Embryonic facial prominence (tissue), 1 donor: ENCODE results near the gene MARS2.
A peak's percentile ranks its signal among the peaks of the same experiment; 100 is the strongest.
"Not testable (repeated sequence)": the region's sequence is repeated elsewhere in the genome, so short reads cannot be mapped to it uniquely, and the experiment has no call there.

Experiments used
- DNase-seq: peaks from one replicate; pipeline ENCODE4 v3.0.0-alpha.2; 2016; ENCODE audit errors: extremely low spot score

Gene MARS2

GRCh38 chr2:197705121-197705911 is at the start of gene MARS2:
Gene MARS2, plus strand, starts transcription at chr2:197705369. Its CDS starts 37 bp downstream, at chr2:197705406.
- peak; percentile 90 for DNase-seq

GRCh38 chr2:197657562-197657961 is 47.6 kb upstream of the MARS2 start:
- DNase-seq: no peak

DNA sequence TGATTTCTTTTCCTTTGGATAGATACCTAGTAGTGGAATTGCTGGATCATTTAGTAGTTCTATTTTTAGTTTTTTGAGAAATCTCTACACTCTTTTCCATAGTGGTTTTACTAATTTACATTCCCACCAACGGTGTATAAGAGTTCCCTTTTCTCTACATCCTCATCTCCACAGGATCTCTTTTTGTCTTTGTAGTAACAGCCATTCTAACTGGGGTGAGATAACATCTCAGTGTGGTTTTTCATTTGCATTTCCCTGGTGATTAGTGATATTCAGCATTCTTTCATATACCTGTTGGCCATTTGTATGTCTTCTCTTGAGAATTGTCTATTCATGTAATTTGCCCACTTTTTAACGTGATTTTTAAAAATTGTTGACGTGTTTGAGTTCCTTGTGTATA is 43.5 kb upstream of the MARS2 start:
- no peak for DNase-seq

DNA sequence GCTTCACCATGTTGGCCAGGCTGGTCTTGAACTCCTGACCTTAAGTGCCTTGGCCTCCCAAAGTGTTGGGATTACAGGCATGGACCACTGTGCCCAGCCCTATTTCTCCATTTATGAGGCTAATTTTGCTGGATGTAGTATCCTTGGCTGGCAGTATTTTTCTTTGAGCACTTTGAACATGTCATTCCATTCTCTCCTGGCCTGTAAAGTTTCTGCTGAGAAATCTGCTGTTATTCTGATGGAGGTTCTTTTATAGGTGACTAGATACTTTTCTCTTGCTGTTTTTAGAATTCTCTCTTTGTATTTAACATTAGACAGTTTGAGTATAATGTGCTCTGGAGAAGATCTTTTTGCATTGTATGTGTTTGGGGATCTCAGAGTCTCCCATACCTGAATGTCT is 38.9 kb upstream of the MARS2 start:
- no peak for DNase-seq

- no peak for DNase-seq
Measured at GRCh38 chr2:197668296-197668695, 36.9 kb upstream of the MARS2 start.

DNA sequence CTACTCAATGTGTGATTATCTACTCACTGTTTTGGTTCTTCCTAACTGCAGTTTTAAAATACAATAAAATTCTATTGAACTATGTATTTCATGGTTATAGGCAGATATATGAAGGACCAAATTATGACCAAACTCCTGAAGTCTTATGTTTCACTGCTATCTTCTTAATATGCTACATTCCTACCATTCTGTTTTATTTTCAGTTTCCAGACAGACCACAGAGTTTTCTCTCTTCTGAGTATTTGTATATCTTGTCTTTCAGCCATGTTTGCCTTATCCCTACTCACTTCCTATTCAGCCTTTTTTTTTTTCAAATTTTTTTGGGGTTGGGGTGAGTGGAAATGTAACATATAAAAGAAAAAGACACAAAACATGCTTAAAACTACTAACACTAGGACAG is 36.1 kb upstream of the MARS2 start:
- no peak for DNase-seq

DNA sequence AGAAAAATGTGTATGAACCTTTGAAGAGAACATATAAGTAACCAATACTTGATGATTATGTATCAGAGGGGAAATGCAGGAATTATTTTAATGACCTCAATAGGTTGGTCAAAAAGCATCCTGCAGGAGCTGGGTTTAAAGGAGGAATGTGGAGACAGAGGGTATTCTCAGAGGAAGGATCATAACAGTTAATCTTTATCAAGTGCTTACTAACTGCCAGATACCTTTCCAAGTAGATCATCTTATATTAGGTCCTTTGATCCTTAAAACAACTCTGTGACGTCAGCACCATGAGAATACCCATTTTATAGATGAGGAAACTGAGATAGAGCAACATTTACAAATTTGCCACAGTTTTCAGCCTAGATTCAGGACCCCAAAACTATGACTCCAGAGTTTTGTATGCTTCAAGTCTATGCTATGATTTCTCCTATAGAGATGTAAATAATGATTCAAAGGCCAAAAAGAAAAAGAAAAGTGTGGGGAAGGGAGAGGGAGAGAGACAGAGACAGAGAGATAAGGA is 32.7 kb upstream of the MARS2 start:
- DNase-seq: no peak

DNA sequence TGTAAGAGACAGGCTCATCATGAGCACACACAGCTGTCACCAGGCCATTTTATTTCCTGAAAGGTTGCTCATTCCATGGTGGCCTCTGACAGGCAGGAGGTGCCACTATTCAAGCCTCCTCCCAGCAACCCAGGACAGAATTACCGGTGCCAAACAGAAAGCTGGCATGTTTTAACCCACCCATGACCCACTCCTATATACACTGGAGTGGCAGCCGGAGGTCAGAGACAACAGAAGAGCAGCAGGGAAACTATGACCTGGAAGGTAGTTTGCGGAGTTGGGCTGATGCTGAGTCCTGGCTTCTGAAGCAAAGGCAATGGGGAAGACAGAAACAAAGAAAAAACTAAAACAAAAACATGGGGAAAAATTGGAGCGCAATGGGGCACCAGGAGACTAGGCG is 32.1 kb upstream of the MARS2 start:
- DNase-seq: no peak

DNA sequence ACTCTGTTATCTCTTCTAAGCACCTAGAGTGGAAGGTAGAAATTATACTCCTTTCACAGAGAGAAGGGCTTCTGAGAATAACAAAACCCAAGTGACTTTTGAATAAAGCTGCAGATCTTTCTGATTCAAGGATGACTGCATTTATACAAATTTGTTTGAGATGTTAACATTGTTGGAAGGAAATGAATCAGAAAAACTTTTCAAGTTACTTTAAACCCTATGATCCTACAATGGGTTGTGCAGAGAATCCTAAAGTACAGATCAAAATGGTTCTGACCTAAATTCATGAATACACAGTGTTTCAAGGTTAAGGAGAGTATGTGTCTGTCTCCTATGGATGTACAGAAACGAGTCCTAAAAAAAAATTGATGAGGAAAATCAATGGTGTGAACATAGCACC is 31.6 kb upstream of the MARS2 start:
- DNase-seq: no peak

DNA sequence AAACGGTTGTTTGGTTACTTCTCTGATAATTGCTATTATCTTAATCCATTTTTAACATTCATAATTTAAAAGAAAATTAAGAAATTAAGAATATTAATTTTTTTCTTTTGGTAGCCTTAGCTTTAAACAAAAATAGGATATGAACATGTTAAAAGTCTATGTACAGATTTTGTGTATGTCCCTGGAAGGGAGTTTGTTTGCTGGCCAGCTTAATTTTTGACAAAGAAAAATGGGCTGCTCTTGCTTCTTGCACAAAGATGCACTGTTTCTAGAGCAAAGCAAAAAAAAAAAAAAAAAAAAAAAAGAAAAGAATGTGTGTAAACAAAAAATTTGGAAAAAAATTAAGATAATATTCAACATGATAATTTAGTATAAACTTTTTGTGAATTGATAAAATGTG is 31.1 kb upstream of the MARS2 start:
- no peak for DNase-seq

GRCh38 chr2:197674591-197674990 is 30.6 kb upstream of the MARS2 start:
- peak; percentile 48 for DNase-seq

GRCh38 chr2:197675246-197675645 is 29.9 kb upstream of the MARS2 start, which contains the start of gene RFTN2:
Gene RFTN2, minus strand, starts transcription at chr2:197675587. Its CDS starts 129 bp downstream, at chr2:197675458.
- DNase-seq: peak; percentile 44

DNA sequence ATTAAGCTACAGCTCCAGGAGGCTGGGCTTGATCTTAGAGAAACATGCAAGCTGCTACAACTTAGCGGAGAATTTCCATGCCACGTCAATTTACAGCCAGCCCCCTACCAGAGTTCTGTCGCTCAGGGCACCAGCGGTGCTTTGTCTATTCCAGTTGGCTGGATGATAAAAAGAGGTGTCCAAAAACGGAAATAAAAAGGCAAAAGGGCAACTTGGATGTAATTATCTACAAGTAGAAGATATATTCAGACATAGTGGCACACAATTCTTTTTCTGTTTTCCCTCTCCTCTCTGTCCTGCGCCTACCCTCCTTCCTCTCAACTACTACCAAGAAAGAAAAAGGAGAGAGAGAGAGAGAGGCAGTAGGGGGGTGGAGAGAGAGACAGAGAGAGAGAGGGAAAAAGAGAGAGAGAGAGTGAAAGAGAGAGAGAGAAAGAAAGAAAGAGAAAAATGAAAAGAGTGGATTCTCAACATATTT is 29.4 kb upstream of the MARS2 start:
- peak; percentile 87 for DNase-seq

DNA sequence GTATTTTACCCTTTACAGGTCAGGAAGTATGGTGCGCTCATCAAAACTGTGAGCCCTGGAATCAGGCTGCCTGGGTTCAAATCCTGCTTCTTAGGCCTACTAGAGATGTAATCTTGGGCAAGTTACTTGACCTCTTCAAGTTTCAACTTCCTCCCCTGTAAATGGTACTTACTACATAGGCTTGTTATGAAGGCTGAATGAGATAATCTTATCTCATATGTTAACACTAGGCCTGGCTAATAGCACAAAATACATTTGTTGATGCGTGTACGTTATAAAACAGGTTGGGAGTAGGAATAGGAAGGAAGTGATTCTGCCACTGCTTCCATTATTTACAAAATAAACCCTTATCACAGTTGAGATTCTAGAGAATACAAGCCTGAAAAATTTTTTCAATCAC is 28.1 kb upstream of the MARS2 start:
- DNase-seq: no peak

GRCh38 chr2:197677483-197677882 is 27.7 kb upstream of the MARS2 start:
- no peak for DNase-seq

GRCh38 chr2:197695206-197695605 is 10.0 kb upstream of the MARS2 start:
- not testable (repeated sequence) for DNase-seq

- DNase-seq: not testable (repeated sequence)
Measured at GRCh38 chr2:197695971-197696370, 9.2 kb upstream of the MARS2 start.

- not testable (repeated sequence) for DNase-seq
Measured at GRCh38 chr2:197696571-197696970, 8.6 kb upstream of the MARS2 start.

DNA sequence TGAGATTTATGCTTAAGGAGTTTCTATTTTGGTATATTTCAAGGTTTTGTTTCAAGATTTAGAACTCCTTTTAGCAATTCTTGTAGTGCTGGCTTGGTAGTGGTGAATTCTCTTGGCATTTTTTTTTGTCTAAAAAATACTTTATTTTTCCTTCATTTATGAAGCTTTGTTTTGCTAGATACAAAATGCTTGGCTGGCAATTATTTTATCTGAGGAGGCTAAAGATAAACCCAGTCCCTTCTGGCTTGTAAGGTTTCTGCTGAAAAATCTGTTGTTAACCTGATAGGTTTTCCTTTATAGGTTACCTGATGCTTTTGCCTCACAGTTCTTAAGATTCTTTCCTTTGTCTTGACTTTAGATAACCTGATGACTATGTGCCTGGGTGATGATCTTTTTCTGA is 5.4 kb upstream of the MARS2 start:
- DNase-seq: not testable (repeated sequence)

DNA sequence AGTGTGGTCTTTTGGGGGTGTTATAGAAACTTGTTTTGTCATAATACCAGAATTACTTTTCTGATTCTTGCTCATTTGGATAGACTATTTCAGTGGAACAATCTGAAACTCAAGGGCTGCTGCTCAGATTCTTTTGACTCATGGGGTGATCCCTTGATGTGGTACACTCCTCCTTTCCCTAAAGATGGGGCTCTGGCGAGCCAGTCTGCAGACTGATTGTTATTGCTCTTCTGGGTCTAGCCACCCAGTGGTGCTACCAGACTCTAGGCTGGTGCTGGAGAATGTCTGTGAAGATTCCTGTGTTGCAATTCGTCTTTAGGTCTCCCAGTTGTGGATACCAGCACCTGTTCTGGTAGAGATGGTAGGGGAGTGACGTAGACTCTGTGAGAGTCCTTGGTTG is 4.2 kb upstream of the MARS2 start:
- no peak for DNase-seq

- no peak for DNase-seq
Measured at GRCh38 chr2:197704434-197705120, 592 bp upstream of the MARS2 start.

GRCh38 chr2:197705912-197706838 is 1.0 kb downstream of the MARS2 start:
- DNase-seq: no peak
